Body of pancreas (tissue), 4 donors: Measurements from ENCODE around the gene DAB2IP. TPM values are rescaled to one million over a fixed set of nuclear protein-coding genes. Genes with fewer than 3 reads are reported as not detected.

Experiments
- ATAC-seq: fragments of 150-250 bp; one replicate; pipeline ENCODE4 v1.9.1; 2016
- DNase-seq, 4 donors: peaks; one replicate each; pipeline ENCODE4 v3.0.0-alpha.2; 2019
- H3K27ac ChIP-seq, 4 donors: fragments of 200-600 bp; sonication (generic); 1 replicate in 3 of 4; 2 replicates in 1 of 4; pipeline versions ENCODE4 v1.5.1 to v1.6.1; 2016 to 2019; ENCODE audit warnings: mild to moderate bottlenecking in 1 of 4, mixed read lengths in 1 of 4, moderate library complexity in 1 of 4
- H3K27me3 ChIP-seq, 2 donors: fragments of 200-600 bp; sonication (generic); one replicate each; pipeline ENCODE4 v1.6.0; 2016; ENCODE audit warnings: mild to moderate bottlenecking in 1 of 2
- H3K36me3 ChIP-seq, 2 donors: fragments of 200-600 bp; sonication (generic); replicated peaks in 1 of 2; 2 replicates each; pipeline ENCODE4 v1.5.1; 2016; ENCODE audit warnings: low read depth in 2 of 2; ENCODE audit not compliant: insufficient read depth in 1 of 2
- H3K4me1 ChIP-seq: fragments of 200-600 bp; sonication (generic); one replicate; pipeline ENCODE4 v1.6.0; 2016
- H3K4me3 ChIP-seq, 2 donors: fragments of 200-600 bp; sonication (generic); 1 replicate in 1 of 2; 2 replicates in 1 of 2; pipeline ENCODE4 v1.5.1; 2016 to 2019
- H3K9me3 ChIP-seq, 3 donors: fragments of 200-600 bp; sonication (generic); 1 replicate in 2 of 3; 2 replicates in 1 of 3; pipeline ENCODE4 v1.5.1; 2016
- POLR2A ChIP-seq, 3 donors: fragments of 450-650 bp; IDR thresholded peaks; one replicate each; pipeline ENCODE4 v1.6.1; 2016; ENCODE audit warnings: antibody characterized with exemption in 3 of 3, mild to moderate bottlenecking in 2 of 3
- WGBS, 2 donors: methylation state at CpG; one replicate each; pipeline ENCODE4 v1.1.5; 2017; 5-methylcytosine and 5-hydroxymethylcytosine counted together
- intact Hi-C: fragments of 100-400 bp; cut with DNase I; formaldehyde crosslinking; loops from one replicate; pipeline ENCODE4 v1.15.1; 2023
- total RNA-seq, 2 donors: library from RNA; depleted of rRNA; stranded (reverse); fragments of >200 nt; gene quantifications; one replicate each; pipeline ENCODE4 v1.1.0, GENCODE V29; 2016
- TF ChIP-seq, protein P1 (sequence below), 7 experiments: fragments of 450-650 bp in 4 of 7; fragments of 200-600 bp in 3 of 7; sonication (generic) in 3 of 7; IDR thresholded peaks; one replicate each; pipeline ENCODE4 v1.5.1; 2016 to 2019; ENCODE audit warnings: antibody characterized with exemption in 7 of 7

DAB2IP gene
- total RNA-seq, 2 donors from 2014 or later, result 25.2 to 34.9 TPM

- peak in 1 of 4 donors; percentile 32 for DNase-seq
- Histone ChIP-seq H3K36me3 (no peaks in the 10 kb centered on the region), H3K4me1 (peaks cover 37% of the 10 kb centered on the region), H3K4me3 (no peak overlapping the region), H3K9me3 (no peaks in the 10 kb centered on the region), H3K27me3 (no peaks in the 10 kb centered on the region), H3K27ac (no peak overlapping the region)
- intact Hi-C loops, result no loop called here
- ATAC-seq, result no peak
- TF ChIP-seq POLR2A (IDR thresholded peaks at IDR 0.05), result no peak
- TF ChIP-seq, protein P1, sequence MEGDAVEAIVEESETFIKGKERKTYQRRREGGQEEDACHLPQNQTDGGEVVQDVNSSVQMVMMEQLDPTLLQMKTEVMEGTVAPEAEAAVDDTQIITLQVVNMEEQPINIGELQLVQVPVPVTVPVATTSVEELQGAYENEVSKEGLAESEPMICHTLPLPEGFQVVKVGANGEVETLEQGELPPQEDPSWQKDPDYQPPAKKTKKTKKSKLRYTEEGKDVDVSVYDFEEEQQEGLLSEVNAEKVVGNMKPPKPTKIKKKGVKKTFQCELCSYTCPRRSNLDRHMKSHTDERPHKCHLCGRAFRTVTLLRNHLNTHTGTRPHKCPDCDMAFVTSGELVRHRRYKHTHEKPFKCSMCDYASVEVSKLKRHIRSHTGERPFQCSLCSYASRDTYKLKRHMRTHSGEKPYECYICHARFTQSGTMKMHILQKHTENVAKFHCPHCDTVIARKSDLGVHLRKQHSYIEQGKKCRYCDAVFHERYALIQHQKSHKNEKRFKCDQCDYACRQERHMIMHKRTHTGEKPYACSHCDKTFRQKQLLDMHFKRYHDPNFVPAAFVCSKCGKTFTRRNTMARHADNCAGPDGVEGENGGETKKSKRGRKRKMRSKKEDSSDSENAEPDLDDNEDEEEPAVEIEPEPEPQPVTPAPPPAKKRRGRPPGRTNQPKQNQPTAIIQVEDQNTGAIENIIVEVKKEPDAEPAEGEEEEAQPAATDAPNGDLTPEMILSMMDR (IDR thresholded peaks at IDR 0.05), result no peak
- 73 to 84% methylated on average over 5 to 16 of the region's 16 CpGs for WGBS, 2 donors
These were observed 66.7 kb downstream of the DAB2IP start for GRCh38 chr9:121718084-121718483.

- ATAC-seq, result no peak
- TF ChIP-seq POLR2A (IDR thresholded peaks at IDR 0.05), result no peak
- TF ChIP-seq, protein P1 (IDR thresholded peaks at IDR 0.05), result no peak
- H3K27me3 ChIP-seq, result no peaks in the 10 kb centered on the region
- H3K9me3 ChIP-seq, result no peaks in the 10 kb centered on the region
- 93 to 96% methylated on average over 6 of the region's 6 CpGs for WGBS, 2 donors
- no peak for DNase-seq
- H3K27ac ChIP-seq, result peak overlapping the region in 1 of 4 donors; percentile 84
- H3K4me3 ChIP-seq, result no peak overlapping the region
- peaks cover 40% of the 10 kb centered on the region for H3K4me1 ChIP-seq
- intact Hi-C loops, result no loop called here
- H3K36me3 ChIP-seq, result no peaks in the 10 kb centered on the region
These were observed 67.1 kb downstream of the DAB2IP start for GRCh38 chr9:121718501-121718900.

DNA sequence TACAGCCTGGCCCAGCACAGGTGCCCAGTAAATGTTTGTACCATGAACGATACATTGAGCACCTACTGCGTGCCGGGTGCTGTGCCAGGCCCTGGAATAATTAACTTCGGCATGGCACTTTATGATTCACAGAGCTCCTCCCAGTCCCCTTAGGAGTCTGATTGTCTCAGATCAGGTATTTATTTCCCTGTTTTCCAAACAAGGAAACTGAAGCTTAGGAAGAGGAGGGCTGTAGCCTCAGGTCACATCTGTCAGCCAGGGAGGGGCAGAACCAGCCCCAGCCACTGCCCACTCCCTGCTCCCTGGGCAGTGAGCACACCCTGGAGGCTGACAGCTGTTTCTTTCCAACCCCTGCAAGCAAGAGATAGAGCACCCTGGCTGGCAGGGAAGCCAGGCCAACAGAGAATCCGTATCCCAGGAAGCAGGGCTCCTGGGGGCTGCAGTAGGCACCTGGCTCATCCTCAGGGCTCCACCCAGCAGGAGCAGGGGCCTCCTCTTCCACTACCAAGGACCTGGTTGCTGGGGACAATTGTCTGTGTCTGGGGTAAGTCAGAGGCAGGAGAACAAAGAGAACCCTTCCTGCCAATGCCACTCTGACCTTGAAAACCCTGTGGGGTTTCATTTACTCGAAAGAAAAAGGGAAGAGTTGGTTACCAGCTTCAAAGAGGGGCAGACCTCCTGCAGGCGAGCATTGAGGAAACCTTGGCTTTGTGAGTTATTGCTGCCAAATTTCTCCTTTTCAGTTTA, 69.0 kb downstream of the DAB2IP start:
- Histone ChIP-seq H3K27ac (peak overlapping the region; percentile 54 to 84 (median 76)), H3K4me3 (no peak overlapping the region), H3K9me3 (no peaks in the 10 kb centered on the region), H3K36me3 (no peaks in the 10 kb centered on the region), H3K27me3 (no peaks in the 10 kb centered on the region), H3K4me1 (peaks cover 60% of the 10 kb centered on the region)
- 35 to 40% methylated on average over 6 to 7 of the region's 7 CpGs for WGBS, 2 donors
- ATAC-seq (peak; percentile 48), DNase-seq (peak in 1 of 4 donors; percentile 35)
- TF ChIP-seq, protein P1 (IDR thresholded peaks at IDR 0.05), result no peak
- peak in 1 of 3 donors; percentile 24 for TF ChIP-seq POLR2A (IDR thresholded peaks at IDR 0.05)
- intact Hi-C loops, result no loop called here

- no peak for TF ChIP-seq POLR2A (IDR thresholded peaks at IDR 0.05)
- TF ChIP-seq, protein P1 (IDR thresholded peaks at IDR 0.05), result peak in 5 of 7 experiments; percentile 8 to 23 (median 15)
- Histone ChIP-seq H3K4me1 (peaks cover 61% of the 10 kb centered on the region), H3K4me3 (no peak overlapping the region), H3K36me3 (no peaks in the 10 kb centered on the region), H3K9me3 (no peaks in the 10 kb centered on the region), H3K27ac (peak overlapping the region; percentile 45 to 84 (median 76)), H3K27me3 (no peaks in the 10 kb centered on the region)
- ATAC-seq, result peak; percentile 20
- intact Hi-C loops, result no loop called here
- 56 to 63% methylated on average over 1 of the region's 1 CpG for WGBS, 2 donors
- no peak for DNase-seq
These were observed 69.6 kb downstream of the DAB2IP start for GRCh38 chr9:121721058-121721350.

- WGBS, 2 donors, result 79 to 86% methylated on average over 7 of the region's 7 CpGs
- Histone ChIP-seq H3K36me3 (no peaks in the 10 kb centered on the region), H3K4me3 (no peak overlapping the region), H3K27ac (peak overlapping the region in 3 of 4 donors; percentile 75 to 84 (median 77)), H3K4me1 (peaks cover 61% of the 10 kb centered on the region), H3K27me3 (no peaks in the 10 kb centered on the region), H3K9me3 (no peaks in the 10 kb centered on the region)
- intact Hi-C loops, result no loop called here
- no peak for ATAC-seq
- DNase-seq, result no peak
- TF ChIP-seq, protein P1 (IDR thresholded peaks at IDR 0.05), result no peak
- TF ChIP-seq POLR2A (IDR thresholded peaks at IDR 0.05), result no peak
These were observed 70.3 kb downstream of the DAB2IP start for GRCh38 chr9:121721770-121722169.
